ENCODE measurements around the gene FADS6.

Gene FADS6

GRCh38 chr17:74873874-74874614 is 19.4 kb downstream of the FADS6 start:
- Histone ChIP-seq H3K4me2 (ENCODE audit: insufficient read depth, low read length, poor library complexity, severe bottlenecking) (peak overlapping the region; percentile 59), H3K4me1 (ENCODE audit: control insufficient read depth in 2 of 2, insufficient read depth in 1 of 2, low read depth in 1 of 2, low read length in 2 of 2) (peaks cover 14 to 15% of the 10 kb centered on the region in 2 donors), H3K27me3 (ENCODE audit: control insufficient read depth in 3 of 3, insufficient read depth in 3 of 3, low read depth in 1 of 3, low read length in 3 of 3) (peaks cover 0 to 30% (median 0%) of the 10 kb centered on the region in 3 experiments), H3K36me3 (replicated peaks in 1 of 2; ENCODE audit: control insufficient read depth in 2 of 2, insufficient read depth in 2 of 2, low read length in 2 of 2) (peaks cover 4 to 27% of the 10 kb centered on the region in 2 donors), H3K9me3 (replicated peaks in 1 of 2; ENCODE audit: control insufficient read depth in 2 of 2, insufficient read depth in 1 of 2, low read depth in 1 of 2, low read length in 2 of 2) (no peaks in the 10 kb centered on the region), H4K8ac (ENCODE audit: low read depth, low read length) (no peak overlapping the region), H3K14ac (ENCODE audit: low read length) (no peak overlapping the region), H3K18ac (ENCODE audit: low read length) (no peak overlapping the region), H2BK12ac (ENCODE audit: low read length) (no peak overlapping the region), H2BK15ac (ENCODE audit: low read length) (no peak overlapping the region), H4K91ac (ENCODE audit: low read depth, low read length, poor library complexity) (no peak overlapping the region), H3K4ac (ENCODE audit: low read length) (no peak overlapping the region), H3K4me3 (ENCODE audit: low read length in 2 of 2) (peak overlapping the region; percentile 70 to 92), H3K79me1 (ENCODE audit: low read depth, low read length) (peaks cover 7% of the 10 kb centered on the region), H3K9ac (ENCODE audit: low read depth, low read length, poor library complexity) (no peak overlapping the region), H2AK5ac (ENCODE audit: low read depth, low read length) (no peak overlapping the region), H2BK5ac (ENCODE audit: low read length) (no peak overlapping the region), H2AFZ (ENCODE audit: low read length) (peak overlapping the region; percentile 85), H3K27ac (replicated peaks; ENCODE audit: low read length) (no peak overlapping the region), H3K23ac (ENCODE audit: low read depth, low read length, poor library complexity) (no peak overlapping the region), H2BK120ac (ENCODE audit: low read depth, low read length) (no peak overlapping the region)
- no peak for DNase-seq (ENCODE audit: low spot score)
- WGBS, 2 donors (ENCODE audit: extremely low coverage in 2 of 2, insufficient read length in 2 of 2, insufficient replicate concordance in 1 of 2) = no CpG with 5 or more reads among the region's 6 CpGs

- Histone ChIP-seq H3K4me2 (ENCODE audit: insufficient read depth, low read length, poor library complexity, severe bottlenecking) (peak overlapping the region; percentile 59), H3K18ac (ENCODE audit: low read length) (peak overlapping the region; percentile 76), H3K14ac (ENCODE audit: low read length) (no peak overlapping the region)
These were observed 20.2 kb downstream of the FADS6 start for GRCh38 chr17:74873037-74873873.

GRCh38 chr17:74872313-74873036 is 21.0 kb downstream of the FADS6 start, which contains the start of gene FDXR:
Gene FDXR, minus strand, starts transcription at chr17:74872994. Its CDS starts 50 bp downstream, at chr17:74872944.
- Histone ChIP-seq H3K18ac (ENCODE audit: low read length) (peak within 1 kb of the TSS; percentile 99), H3K4me3 (ENCODE audit: low read length in 2 of 2) (peak within 1 kb of the TSS; percentile 92 to 95), H3K4ac (ENCODE audit: low read length) (no peak within 1 kb of the TSS), H3K14ac (ENCODE audit: low read length) (peak within 1 kb of the TSS; percentile 100), H2BK120ac (ENCODE audit: low read depth, low read length) (peak within 1 kb of the TSS; percentile 76), H3K27me3 (ENCODE audit: control insufficient read depth in 3 of 3, insufficient read depth in 3 of 3, low read depth in 1 of 3, low read length in 3 of 3) (peaks cover 0 to 15% (median 0%) of the 10 kb centered on the region in 3 experiments), H2BK12ac (ENCODE audit: low read length) (no peak within 1 kb of the TSS), H3K23ac (ENCODE audit: low read depth, low read length, poor library complexity) (peak within 1 kb of the TSS; percentile 96), H3K27ac (replicated peaks; ENCODE audit: low read length) (peak within 1 kb of the TSS; percentile 75), H3K9me3 (replicated peaks in 1 of 2; ENCODE audit: control insufficient read depth in 2 of 2, insufficient read depth in 1 of 2, low read depth in 1 of 2, low read length in 2 of 2) (no peaks in the 10 kb centered on the region), H3K4me2 (ENCODE audit: insufficient read depth, low read length, poor library complexity, severe bottlenecking) (peak within 1 kb of the TSS; percentile 89), H4K91ac (ENCODE audit: low read depth, low read length, poor library complexity) (no peak within 1 kb of the TSS), H2BK5ac (ENCODE audit: low read length) (peak within 1 kb of the TSS; percentile 93), H4K8ac (ENCODE audit: low read depth, low read length) (no peak within 1 kb of the TSS), H3K4me1 (ENCODE audit: control insufficient read depth in 2 of 2, insufficient read depth in 1 of 2, low read depth in 1 of 2, low read length in 2 of 2) (peaks cover 14 to 15% of the 10 kb centered on the region in 2 donors), H2AFZ (ENCODE audit: low read length) (peak within 1 kb of the TSS; percentile 97), H3K9ac (ENCODE audit: low read depth, low read length, poor library complexity) (peak within 1 kb of the TSS; percentile 99), H3K79me1 (ENCODE audit: low read depth, low read length) (peaks cover 7% of the 10 kb centered on the region), H2AK5ac (ENCODE audit: low read depth, low read length) (peak within 1 kb of the TSS; percentile 23), H2BK15ac (ENCODE audit: low read length) (peak within 1 kb of the TSS; percentile 91), H3K36me3 (replicated peaks in 1 of 2; ENCODE audit: control insufficient read depth in 2 of 2, insufficient read depth in 2 of 2, low read length in 2 of 2) (peaks cover 5 to 30% of the 10 kb centered on the region in 2 donors)
- no peak for DNase-seq (ENCODE audit: low spot score)
- no CpG with 5 or more reads among the region's 38 CpGs for WGBS, 2 donors (ENCODE audit: extremely low coverage in 2 of 2, insufficient read length in 2 of 2, insufficient replicate concordance in 1 of 2)

More at GRCh38 chr17:74873037-74873873, 20.2 kb downstream of the FADS6 start:
- Histone ChIP-seq H2BK120ac (ENCODE audit: low read depth, low read length) (no peak overlapping the region), H3K36me3 (replicated peaks in 1 of 2; ENCODE audit: control insufficient read depth in 2 of 2, insufficient read depth in 2 of 2, low read length in 2 of 2) (peaks cover 5 to 30% of the 10 kb centered on the region in 2 donors), H3K9ac (ENCODE audit: low read depth, low read length, poor library complexity) (peak overlapping the region; percentile 75), H2AFZ (ENCODE audit: low read length) (peak overlapping the region; percentile 97), H2AK5ac (ENCODE audit: low read depth, low read length) (no peak overlapping the region), H4K8ac (ENCODE audit: low read depth, low read length) (no peak overlapping the region), H2BK15ac (ENCODE audit: low read length) (no peak overlapping the region), H3K27me3 (ENCODE audit: control insufficient read depth in 3 of 3, insufficient read depth in 3 of 3, low read depth in 1 of 3, low read length in 3 of 3) (peaks cover 0 to 23% (median 0%) of the 10 kb centered on the region in 3 experiments), H3K23ac (ENCODE audit: low read depth, low read length, poor library complexity) (peak overlapping the region; percentile 96), H2BK5ac (ENCODE audit: low read length) (peak overlapping the region; percentile 93), H3K4me1 (ENCODE audit: control insufficient read depth in 2 of 2, insufficient read depth in 1 of 2, low read depth in 1 of 2, low read length in 2 of 2) (peaks cover 14 to 15% of the 10 kb centered on the region in 2 donors), H3K4ac (ENCODE audit: low read length) (no peak overlapping the region), H3K27ac (replicated peaks; ENCODE audit: low read length) (peak overlapping the region; percentile 14), H3K4me3 (ENCODE audit: low read length in 2 of 2) (peak overlapping the region; percentile 85 to 92), H3K9me3 (replicated peaks in 1 of 2; ENCODE audit: control insufficient read depth in 2 of 2, insufficient read depth in 1 of 2, low read depth in 1 of 2, low read length in 2 of 2) (no peaks in the 10 kb centered on the region), H3K79me1 (ENCODE audit: low read depth, low read length) (peaks cover 7% of the 10 kb centered on the region), H2BK12ac (ENCODE audit: low read length) (no peak overlapping the region), H4K91ac (ENCODE audit: low read depth, low read length, poor library complexity) (no peak overlapping the region)
- DNase-seq (ENCODE audit: low spot score) = peak; percentile 100
- no CpG with 5 or more reads among the region's 55 CpGs for WGBS, 2 donors (ENCODE audit: extremely low coverage in 2 of 2, insufficient read length in 2 of 2, insufficient replicate concordance in 1 of 2)

Data from neuronal stem cell (in vitro differentiated cells).